Measurements from ENCODE around the gene GRM8. TPM values are rescaled to one million over a fixed set of nuclear protein-coding genes. Genes with fewer than 3 reads are reported as not detected.

GRM8 gene
- polyA plus RNA-seq, 1 donor (not counting 4 experiments of a cell fraction or from before 2014, with no cell fraction given) = not detected

DNA sequence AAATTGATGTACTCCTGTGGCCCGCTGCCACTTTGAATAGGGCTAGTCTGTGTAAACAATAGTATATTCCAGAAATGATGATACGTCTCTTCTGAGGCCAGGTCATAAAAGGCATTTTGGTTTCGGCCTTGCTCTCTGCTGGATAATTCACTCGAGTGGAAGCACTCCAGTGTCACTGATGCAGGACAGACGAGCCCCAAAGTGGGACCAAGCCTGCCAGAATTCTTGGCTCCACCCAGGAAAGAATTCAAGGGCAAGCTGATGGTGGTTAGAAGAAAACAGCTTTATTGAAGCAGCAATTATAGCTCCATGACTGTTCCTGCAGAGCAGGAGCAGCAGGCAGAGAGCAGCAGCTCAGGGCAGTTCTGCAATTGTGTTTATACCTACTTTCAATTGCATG lies 717.6 kb downstream of the GRM8 start:
- Histone ChIP-seq H3K4me3 (ENCODE audit: control insufficient read depth in 2 of 3, extremely low read depth in 1 of 3, insufficient read depth in 2 of 3, low read depth in 1 of 3, low read length in 3 of 3) (no peak overlapping the region), H4K20me1 (ENCODE audit: control insufficient read depth, extremely low read depth, insufficient read depth, low read length) (no peaks in the 10 kb centered on the region), H3K9me1 (ENCODE audit: control insufficient read depth, extremely low read depth, insufficient read depth, low read length) (no peaks in the 10 kb centered on the region), H3K79me2 (ENCODE audit: control insufficient read depth, insufficient read depth, low read length) (no peaks in the 10 kb centered on the region), H3K4me2 (ENCODE audit: control insufficient read depth, extremely low read depth, insufficient read depth, low read depth, low read length) (no peak overlapping the region), H2AFZ (ENCODE audit: control insufficient read depth, low read length) (no peak overlapping the region), H3K9ac (ENCODE audit: control insufficient read depth, extremely low read depth, insufficient read depth, low read length) (no peak overlapping the region), H3K9me3 (ENCODE audit: control insufficient read depth, low read depth, low read length) (no peaks in the 10 kb centered on the region), H3K36me3 (ENCODE audit: control insufficient read depth in 2 of 2, extremely low read depth in 1 of 2, insufficient read depth in 2 of 2, low read length in 2 of 2) (no peaks in the 10 kb centered on the region), H3K4me1 (ENCODE audit: control insufficient read depth, extremely low read depth, insufficient read depth, low read length) (peaks cover under 1% of the 10 kb centered on the region), H3K27ac (ENCODE audit: control insufficient read depth, insufficient read depth, low read length) (no peak overlapping the region), H3K27me3 (ENCODE audit: control insufficient read depth, extremely low read depth, insufficient read depth, low read length) (no peaks in the 10 kb centered on the region)
- FAIRE-seq (no peak), DNase-seq (ENCODE audit: low read depth, low spot score) (no peak)
- TF ChIP-seq, protein P1, sequence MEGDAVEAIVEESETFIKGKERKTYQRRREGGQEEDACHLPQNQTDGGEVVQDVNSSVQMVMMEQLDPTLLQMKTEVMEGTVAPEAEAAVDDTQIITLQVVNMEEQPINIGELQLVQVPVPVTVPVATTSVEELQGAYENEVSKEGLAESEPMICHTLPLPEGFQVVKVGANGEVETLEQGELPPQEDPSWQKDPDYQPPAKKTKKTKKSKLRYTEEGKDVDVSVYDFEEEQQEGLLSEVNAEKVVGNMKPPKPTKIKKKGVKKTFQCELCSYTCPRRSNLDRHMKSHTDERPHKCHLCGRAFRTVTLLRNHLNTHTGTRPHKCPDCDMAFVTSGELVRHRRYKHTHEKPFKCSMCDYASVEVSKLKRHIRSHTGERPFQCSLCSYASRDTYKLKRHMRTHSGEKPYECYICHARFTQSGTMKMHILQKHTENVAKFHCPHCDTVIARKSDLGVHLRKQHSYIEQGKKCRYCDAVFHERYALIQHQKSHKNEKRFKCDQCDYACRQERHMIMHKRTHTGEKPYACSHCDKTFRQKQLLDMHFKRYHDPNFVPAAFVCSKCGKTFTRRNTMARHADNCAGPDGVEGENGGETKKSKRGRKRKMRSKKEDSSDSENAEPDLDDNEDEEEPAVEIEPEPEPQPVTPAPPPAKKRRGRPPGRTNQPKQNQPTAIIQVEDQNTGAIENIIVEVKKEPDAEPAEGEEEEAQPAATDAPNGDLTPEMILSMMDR (optimal IDR thresholded peaks at IDR 0.05 in 1 of 3, IDR thresholded peaks at IDR 0.05 in 1 of 3, conservative IDR thresholded peaks at IDR 0.05 in 1 of 3; ENCODE audit: extremely low read depth in 1 of 3, insufficient read depth in 2 of 3, low read length in 3 of 3) = no peak
- dilution Hi-C loops (cut with MboI; ENCODE audit: extremely low pct_ligation_motif_present, low sequenced_read_pairs) = no loop called here

GRCh38 chr7:126533715-126534114 lies 719.0 kb downstream of the GRM8 start:
- no peak for DNase-seq (ENCODE audit: low read depth, low spot score)
- FAIRE-seq = no peak
- dilution Hi-C loops (cut with MboI; ENCODE audit: extremely low pct_ligation_motif_present, low sequenced_read_pairs) = no loop called here
- Histone ChIP-seq H3K4me2 (ENCODE audit: control insufficient read depth, extremely low read depth, insufficient read depth, low read depth, low read length) (no peak overlapping the region), H3K79me2 (ENCODE audit: control insufficient read depth, insufficient read depth, low read length) (no peaks in the 10 kb centered on the region), H3K9ac (ENCODE audit: control insufficient read depth, extremely low read depth, insufficient read depth, low read length) (no peak overlapping the region), H2AFZ (ENCODE audit: control insufficient read depth, low read length) (no peak overlapping the region), H3K4me1 (ENCODE audit: control insufficient read depth, extremely low read depth, insufficient read depth, low read length) (peaks cover 4% of the 10 kb centered on the region), H3K9me1 (ENCODE audit: control insufficient read depth, extremely low read depth, insufficient read depth, low read length) (no peaks in the 10 kb centered on the region), H3K4me3 (ENCODE audit: control insufficient read depth in 2 of 3, extremely low read depth in 1 of 3, insufficient read depth in 2 of 3, low read depth in 1 of 3, low read length in 3 of 3) (no peak overlapping the region), H4K20me1 (ENCODE audit: control insufficient read depth, extremely low read depth, insufficient read depth, low read length) (no peaks in the 10 kb centered on the region), H3K9me3 (ENCODE audit: control insufficient read depth, low read depth, low read length) (no peaks in the 10 kb centered on the region), H3K27ac (ENCODE audit: control insufficient read depth, insufficient read depth, low read length) (no peak overlapping the region), H3K36me3 (ENCODE audit: control insufficient read depth in 2 of 2, extremely low read depth in 1 of 2, insufficient read depth in 2 of 2, low read length in 2 of 2) (no peaks in the 10 kb centered on the region), H3K27me3 (ENCODE audit: control insufficient read depth, extremely low read depth, insufficient read depth, low read length) (no peaks in the 10 kb centered on the region)
- TF ChIP-seq, protein P1 (optimal IDR thresholded peaks at IDR 0.05 in 1 of 3, IDR thresholded peaks at IDR 0.05 in 1 of 3, conservative IDR thresholded peaks at IDR 0.05 in 1 of 3; ENCODE audit: extremely low read depth in 1 of 3, insufficient read depth in 2 of 3, low read length in 3 of 3) = no peak
- TF ChIP-seq EZH2 (IDR thresholded peaks at IDR 0.05; ENCODE audit: low read length) = no peak
